ENCODE measurements around the gene SLC30A7. TPM values are rescaled to one million over a fixed set of nuclear protein-coding genes. Genes with fewer than 3 reads are reported as not detected.
A peak's percentile ranks its signal among the peaks of the same experiment; 100 is the strongest.
"Not testable (repeated sequence)": the region's sequence is repeated elsewhere in the genome, so short reads cannot be mapped to it uniquely, and the experiment has no call there.

SLC30A7 gene
- total RNA-seq, 1 experiment from 2014 or later = 31.4 TPM

DNA sequence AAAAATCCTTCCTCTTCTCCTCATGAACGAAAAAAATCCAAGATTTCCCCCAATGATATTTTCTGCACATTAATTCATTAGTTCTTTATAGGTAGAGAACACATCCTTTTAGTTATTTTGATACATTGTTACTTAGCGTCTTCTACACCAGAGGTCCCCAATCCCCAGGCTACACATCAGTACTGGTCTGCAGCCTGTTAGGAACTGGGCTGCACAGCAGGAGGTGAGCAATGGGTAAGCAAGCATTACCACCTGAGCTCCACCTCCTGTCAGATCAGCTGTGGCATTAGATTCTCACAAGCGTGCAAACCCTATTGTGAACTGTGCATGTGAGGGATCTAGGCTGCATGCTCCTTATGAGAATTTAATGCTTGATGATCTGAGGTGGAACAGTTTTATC lies 14.2 kb upstream of the SLC30A7 start:
- Histone ChIP-seq H3K4me3 (ENCODE audit: low read depth, low read length, poor library complexity, severe bottlenecking) (no peak overlapping the region), H3K9me3 (ENCODE audit: low read depth, low read length, poor library complexity, severe bottlenecking) (no peaks in the 10 kb centered on the region), H3K4me1 (ENCODE audit: insufficient read depth, low read length, poor library complexity, severe bottlenecking) (peaks cover 8% of the 10 kb centered on the region), H3K27me3 (replicated peaks; ENCODE audit: insufficient read depth, low read depth, low read length, poor library complexity) (no peaks in the 10 kb centered on the region), H3K27ac (ENCODE audit: low read depth, low read length, poor library complexity, severe bottlenecking) (no peak overlapping the region), H3K36me3 (ENCODE audit: insufficient read depth, low read length, poor library complexity, severe bottlenecking) (no peaks in the 10 kb centered on the region)
- TF ChIP-seq EZH2 (IDR thresholded peaks at IDR 0.05; ENCODE audit: borderline replicate concordance, low read depth, low read length, poor library complexity, severe bottlenecking) = no peak
- TF ChIP-seq, protein P1, sequence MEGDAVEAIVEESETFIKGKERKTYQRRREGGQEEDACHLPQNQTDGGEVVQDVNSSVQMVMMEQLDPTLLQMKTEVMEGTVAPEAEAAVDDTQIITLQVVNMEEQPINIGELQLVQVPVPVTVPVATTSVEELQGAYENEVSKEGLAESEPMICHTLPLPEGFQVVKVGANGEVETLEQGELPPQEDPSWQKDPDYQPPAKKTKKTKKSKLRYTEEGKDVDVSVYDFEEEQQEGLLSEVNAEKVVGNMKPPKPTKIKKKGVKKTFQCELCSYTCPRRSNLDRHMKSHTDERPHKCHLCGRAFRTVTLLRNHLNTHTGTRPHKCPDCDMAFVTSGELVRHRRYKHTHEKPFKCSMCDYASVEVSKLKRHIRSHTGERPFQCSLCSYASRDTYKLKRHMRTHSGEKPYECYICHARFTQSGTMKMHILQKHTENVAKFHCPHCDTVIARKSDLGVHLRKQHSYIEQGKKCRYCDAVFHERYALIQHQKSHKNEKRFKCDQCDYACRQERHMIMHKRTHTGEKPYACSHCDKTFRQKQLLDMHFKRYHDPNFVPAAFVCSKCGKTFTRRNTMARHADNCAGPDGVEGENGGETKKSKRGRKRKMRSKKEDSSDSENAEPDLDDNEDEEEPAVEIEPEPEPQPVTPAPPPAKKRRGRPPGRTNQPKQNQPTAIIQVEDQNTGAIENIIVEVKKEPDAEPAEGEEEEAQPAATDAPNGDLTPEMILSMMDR (conservative IDR thresholded peaks at IDR 0.05; ENCODE audit: low read depth, low read length) = no peak
- DNase-seq (ENCODE audit: low spot score) = no peak
- POLR2A ChIA-PET (ENCODE audit: low non-redundant PET) = no interaction called here
- intact Hi-C loops (cut with micrococcal nuclease; ENCODE audit: unreplicated experiment) = no loop called here
- no TSS peak for BruUV-seq (replicated peaks)
- CTCF ChIA-PET = no interaction called here

DNA sequence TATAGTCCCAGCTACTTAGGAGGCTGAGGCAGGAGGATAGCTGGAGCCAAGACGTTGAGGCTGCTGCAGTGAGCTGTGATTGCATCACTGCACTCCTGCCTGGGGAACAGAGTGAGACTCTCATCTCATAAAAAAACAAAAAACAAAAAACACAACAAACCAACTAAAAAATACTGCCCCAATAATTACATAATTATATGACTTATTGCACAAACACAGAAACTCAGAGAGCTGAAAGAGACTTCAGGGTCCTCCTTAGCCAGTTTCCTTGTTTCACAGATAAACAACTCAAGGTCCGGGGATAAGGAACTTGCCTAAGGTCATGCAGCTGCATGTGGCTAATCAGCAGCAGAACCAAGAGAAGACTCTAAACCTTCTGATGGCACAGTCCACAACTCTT lies 13.2 kb upstream of the SLC30A7 start:
- no TSS peak for BruUV-seq (replicated peaks)
- no peaks in the 10 kb centered on the region for H3K27me3 ChIP-seq (replicated peaks; ENCODE audit: insufficient read depth, low read depth, low read length, poor library complexity)
- DNase-seq (ENCODE audit: low spot score) = no peak
- no peak overlapping the region for H3K4me3 ChIP-seq (ENCODE audit: low read depth, low read length, poor library complexity, severe bottlenecking)
- TF ChIP-seq, protein P1 (conservative IDR thresholded peaks at IDR 0.05; ENCODE audit: low read depth, low read length) = no peak
- TF ChIP-seq EZH2 (IDR thresholded peaks at IDR 0.05; ENCODE audit: borderline replicate concordance, low read depth, low read length, poor library complexity, severe bottlenecking) = no peak
- peaks cover 8% of the 10 kb centered on the region for H3K4me1 ChIP-seq (ENCODE audit: insufficient read depth, low read length, poor library complexity, severe bottlenecking)
- intact Hi-C loops (cut with micrococcal nuclease; ENCODE audit: unreplicated experiment) = no loop called here
- CTCF ChIA-PET = no interaction called here
- H3K27ac ChIP-seq (ENCODE audit: low read depth, low read length, poor library complexity, severe bottlenecking) = no peak overlapping the region
- no peaks in the 10 kb centered on the region for H3K9me3 ChIP-seq (ENCODE audit: low read depth, low read length, poor library complexity, severe bottlenecking)
- no peaks in the 10 kb centered on the region for H3K36me3 ChIP-seq (ENCODE audit: insufficient read depth, low read length, poor library complexity, severe bottlenecking)
- POLR2A ChIA-PET (ENCODE audit: low non-redundant PET) = no interaction called here

GRCh38 chr1:100883963-100884362 lies 11.9 kb upstream of the SLC30A7 start:
- no TSS peak for BruUV-seq (replicated peaks)
- ChIA-PET CTCF (interaction anchor here (1.0 kb wide), 1 partner anchor 405 kb away, joined by 5 read pairs; no protein-coding TSS in a partner anchor), POLR2A (ENCODE audit: low non-redundant PET) (no interaction called here)
- intact Hi-C loops (cut with micrococcal nuclease; ENCODE audit: unreplicated experiment) = no loop called here
- peaks cover 8% of the 10 kb centered on the region for H3K4me1 ChIP-seq (ENCODE audit: insufficient read depth, low read length, poor library complexity, severe bottlenecking)
- H3K36me3 ChIP-seq (ENCODE audit: insufficient read depth, low read length, poor library complexity, severe bottlenecking) = no peaks in the 10 kb centered on the region
- H3K27me3 ChIP-seq (replicated peaks; ENCODE audit: insufficient read depth, low read depth, low read length, poor library complexity) = no peaks in the 10 kb centered on the region
- TF ChIP-seq, protein P1 (conservative IDR thresholded peaks at IDR 0.05; ENCODE audit: low read depth, low read length) = peak; percentile 38; the same call in 1 of the 2 replicates
- TF ChIP-seq EZH2 (IDR thresholded peaks at IDR 0.05; ENCODE audit: borderline replicate concordance, low read depth, low read length, poor library complexity, severe bottlenecking) = no peak
- H3K9me3 ChIP-seq (ENCODE audit: low read depth, low read length, poor library complexity, severe bottlenecking) = peaks cover 5% of the 10 kb centered on the region
- no peak overlapping the region for H3K27ac ChIP-seq (ENCODE audit: low read depth, low read length, poor library complexity, severe bottlenecking)
- H3K4me3 ChIP-seq (ENCODE audit: low read depth, low read length, poor library complexity, severe bottlenecking) = no peak overlapping the region
- peak; percentile 72 for DNase-seq (ENCODE audit: low spot score)

GRCh38 chr1:100889007-100889406 lies 6.9 kb upstream of the SLC30A7 start:
- BruUV-seq (replicated peaks); H3K36me3 ChIP-seq (ENCODE audit: insufficient read depth, low read length, poor library complexity, severe bottlenecking); CTCF ChIA-PET; DNase-seq (ENCODE audit: low spot score); H3K27me3 ChIP-seq (replicated peaks; ENCODE audit: insufficient read depth, low read depth, low read length, poor library complexity); H3K27ac ChIP-seq (ENCODE audit: low read depth, low read length, poor library complexity, severe bottlenecking); H3K4me3 ChIP-seq (ENCODE audit: low read depth, low read length, poor library complexity, severe bottlenecking); intact Hi-C loops (cut with micrococcal nuclease; ENCODE audit: unreplicated experiment); POLR2A ChIA-PET (ENCODE audit: low non-redundant PET): not testable (repeated sequence)
- Histone ChIP-seq H3K4me1 (ENCODE audit: insufficient read depth, low read length, poor library complexity, severe bottlenecking) (peaks cover 12% of the 10 kb centered on the region), H3K9me3 (ENCODE audit: low read depth, low read length, poor library complexity, severe bottlenecking) (peaks cover 18% of the 10 kb centered on the region)

GRCh38 chr1:100889869-100890482 lies 5.9 kb upstream of the SLC30A7 start:
- CTCF ChIA-PET; H3K27ac ChIP-seq (ENCODE audit: low read depth, low read length, poor library complexity, severe bottlenecking); POLR2A ChIA-PET (ENCODE audit: low non-redundant PET); BruUV-seq (replicated peaks); DNase-seq (ENCODE audit: low spot score); H3K4me3 ChIP-seq (ENCODE audit: low read depth, low read length, poor library complexity, severe bottlenecking); H3K36me3 ChIP-seq (ENCODE audit: insufficient read depth, low read length, poor library complexity, severe bottlenecking); H3K27me3 ChIP-seq (replicated peaks; ENCODE audit: insufficient read depth, low read depth, low read length, poor library complexity); intact Hi-C loops (cut with micrococcal nuclease; ENCODE audit: unreplicated experiment): not testable (repeated sequence)
- Histone ChIP-seq H3K4me1 (ENCODE audit: insufficient read depth, low read length, poor library complexity, severe bottlenecking) (peaks cover 11% of the 10 kb centered on the region), H3K9me3 (ENCODE audit: low read depth, low read length, poor library complexity, severe bottlenecking) (peaks cover 18% of the 10 kb centered on the region)
